H1 (cell line): Measurements from ENCODE around the gene RAPGEF5. TPM values are rescaled to one million over a fixed set of nuclear protein-coding genes. Genes with fewer than 3 reads are reported as not detected.

ENCODE experiments used
- CTCF ChIA-PET: fragments of 300-600 bp; sonication (Branson Sonifier 250); formaldehyde crosslinking; loops from one replicate; lab custom pipeline; 2021; ENCODE audit not compliant: partially characterized antibody; lab: Charles Lee
- POLR2A ChIA-PET: fragments of 300-600 bp; sonication (Branson Sonifier 250); formaldehyde crosslinking; loops from one replicate; lab custom pipeline; 2021; ENCODE audit warnings: inconsistent platforms; ENCODE audit not compliant: partially characterized antibody; lab: Charles Lee
- DNase-seq, 2 experiments: peaks; one replicate each; pipeline versions ENCODE4 v3.0.0 to v3.0.0-alpha.2; 2010 to 2022; ENCODE audit warnings: low spot score in 2 of 2, low read depth in 1 of 2, mixed read lengths in 1 of 2
- FAIRE-seq: peaks from 2 replicates; lab custom pipeline; 2011; peaks lifted over from hg19 to GRCh38; lab: Jason Lieb, UNC
- H2AFZ ChIP-seq: 2 replicates; pipeline ENCODE4 v1.8.1; 2012; ENCODE audit warnings: low read length, inconsistent platforms
- H2AK5ac ChIP-seq: 2 replicates; pipeline ENCODE4 v1.6.1; 2013; ENCODE audit warnings: low read depth, low read length
- H2BK120ac ChIP-seq: replicated peaks from 2 replicates; pipeline ENCODE3; 2013; ENCODE audit warnings: low read depth, low read length, inconsistent platforms
- H2BK12ac ChIP-seq: 2 replicates; pipeline ENCODE4 v1.6.1; 2013; ENCODE audit warnings: low read depth, low read length
- H2BK15ac ChIP-seq: 2 replicates; pipeline ENCODE4 v1.6.1; 2013; ENCODE audit warnings: low read length
- H2BK20ac ChIP-seq: 2 replicates; pipeline ENCODE4 v1.6.1; 2013; ENCODE audit warnings: low read length
- H2BK5ac ChIP-seq: 2 replicates; pipeline ENCODE4 v1.6.1; 2013; ENCODE audit warnings: low read depth, low read length
- H3K14ac ChIP-seq: 2 replicates; pipeline ENCODE4 v1.6.1; 2013; ENCODE audit warnings: inconsistent platforms; ENCODE audit not compliant: insufficient read length
- H3K18ac ChIP-seq: 2 replicates; pipeline ENCODE4 v1.6.1; 2013; ENCODE audit warnings: low read length; ENCODE audit errors: extremely low read depth
- H3K23ac ChIP-seq: 2 replicates; pipeline ENCODE4 v1.6.1; 2013; ENCODE audit warnings: inconsistent platforms; ENCODE audit not compliant: insufficient read length
- H3K23me2 ChIP-seq: 2 replicates; pipeline ENCODE4 v1.6.1; 2013; ENCODE audit warnings: low read depth, low read length
- H3K27ac ChIP-seq: 2 replicates; pipeline ENCODE4 v1.6.1; 2011; ENCODE audit warnings: low read depth, low read length, inconsistent platforms
- H3K27me3 ChIP-seq, 4 experiments: replicated peaks in 1 of 4; 1 replicate in 1 of 4; 2 replicates in 3 of 4; pipeline versions ENCODE4 v1.6.1 to v1.8.1; 2011 to 2013; ENCODE audit warnings: low read length in 3 of 4, mild to moderate bottlenecking in 3 of 4, inconsistent platforms in 2 of 4, mixed read lengths in 2 of 4, moderate library complexity in 1 of 4; ENCODE audit not compliant: control insufficient read depth in 3 of 4, insufficient read depth in 3 of 4; ENCODE audit errors: extremely low read depth in 1 of 4
- H3K36me3 ChIP-seq, 4 experiments: 2 replicates each; pipeline versions ENCODE4 v1.6.1 to v1.8.1; 2011 to 2013; ENCODE audit warnings: mild to moderate bottlenecking in 4 of 4, low read length in 3 of 4, moderate library complexity in 2 of 4, control low read depth in 1 of 4, inconsistent platforms in 1 of 4; ENCODE audit not compliant: insufficient read depth in 4 of 4, control insufficient read depth in 2 of 4
- H3K4ac ChIP-seq: replicated peaks from 2 replicates; pipeline ENCODE3; 2013; ENCODE audit warnings: low read length, low read depth, mixed read lengths, inconsistent platforms; ENCODE audit not compliant: insufficient read length
- H3K4me1 ChIP-seq, 4 experiments: replicated peaks in 1 of 4; 1 replicate in 1 of 4; 2 replicates in 3 of 4; pipeline versions ENCODE4 v1.6.1 to v1.8.1; 2011 to 2013; ENCODE audit warnings: low read length in 3 of 4, inconsistent platforms in 2 of 4, mixed read lengths in 1 of 4; ENCODE audit not compliant: insufficient read depth in 4 of 4, control insufficient read depth in 3 of 4
- H3K4me2 ChIP-seq, 2 experiments: 2 replicates each; pipeline versions ENCODE4 v1.6.1 to v1.8.1; 2011 to 2013; ENCODE audit warnings: low read depth in 2 of 2, low read length in 2 of 2, control low read depth in 1 of 2, inconsistent platforms in 1 of 2, mild to moderate bottlenecking in 1 of 2; ENCODE audit not compliant: insufficient read depth in 1 of 2
- H3K4me3 ChIP-seq, 4 experiments: fragments of 200-600, 300-600 bp in 1 of 4; sonication (generic), shearing (Covaris generic), sonication (Bioruptor Twin) in 1 of 4; 2 replicates each; pipeline versions ENCODE4 v1.5.1 to v1.8.1; 2011 to 2016; ENCODE audit warnings: low read length in 4 of 4, low read depth in 3 of 4, control low read depth in 2 of 4, inconsistent platforms in 2 of 4, mild to moderate bottlenecking in 2 of 4, mixed read lengths in 1 of 4, moderate library complexity in 1 of 4; ENCODE audit not compliant: insufficient read depth in 2 of 4; ENCODE audit errors: extremely low read depth in 1 of 4
- H3K56ac ChIP-seq: replicated peaks from 2 replicates; pipeline ENCODE3; 2013; ENCODE audit warnings: low read depth, mild to moderate bottlenecking, mixed read lengths, low read length, inconsistent platforms; ENCODE audit not compliant: insufficient read length
- H3K79me1 ChIP-seq: 2 replicates; pipeline ENCODE4 v1.6.1; 2013; ENCODE audit warnings: low read depth, low read length, control low read depth
- H3K79me2 ChIP-seq, 2 experiments: 2 replicates each; pipeline versions ENCODE4 v1.6.1 to v1.8.1; 2012 to 2013; ENCODE audit warnings: low read length in 2 of 2, mild to moderate bottlenecking in 2 of 2, inconsistent platforms in 1 of 2; ENCODE audit not compliant: insufficient read depth in 2 of 2, control insufficient read depth in 1 of 2
- H3K9ac ChIP-seq, 4 experiments: replicated peaks in 1 of 4; 1 replicate in 1 of 4; 2 replicates in 3 of 4; pipeline versions ENCODE4 v1.6.1 to v1.8.1; 2011 to 2013; ENCODE audit warnings: low read depth in 3 of 4, low read length in 3 of 4, control low read depth in 2 of 4, mild to moderate bottlenecking in 2 of 4, moderate library complexity in 2 of 4, inconsistent platforms in 1 of 4; ENCODE audit errors: extremely low read depth in 1 of 4
- H3K9me3 ChIP-seq, 2 experiments: 2 replicates each; pipeline versions ENCODE4 v1.6.1 to v1.8.1; 2012 to 2013; ENCODE audit warnings: mild to moderate bottlenecking in 2 of 2, moderate library complexity in 2 of 2, control low read depth in 1 of 2, inconsistent platforms in 1 of 2, low read depth in 1 of 2, low read length in 1 of 2, mixed read lengths in 1 of 2; ENCODE audit not compliant: insufficient read depth in 2 of 2
- H4K20me1 ChIP-seq, 2 experiments: replicated peaks in 1 of 2; 2 replicates each; pipeline versions ENCODE3 to v1.8.1; 2011 to 2013; ENCODE audit warnings: inconsistent platforms in 2 of 2, low read length in 2 of 2, mild to moderate bottlenecking in 1 of 2; ENCODE audit not compliant: insufficient read depth in 2 of 2, control insufficient read depth in 1 of 2
- H4K5ac ChIP-seq: 2 replicates; pipeline ENCODE4 v1.6.1; 2013; ENCODE audit warnings: low read length, low read depth, mixed read lengths, inconsistent platforms; ENCODE audit not compliant: insufficient read length
- H4K8ac ChIP-seq: 2 replicates; pipeline ENCODE4 v1.8.0; 2013; ENCODE audit warnings: mild to moderate bottlenecking, moderate library complexity, low read length, inconsistent platforms; ENCODE audit not compliant: insufficient read depth; ENCODE audit errors: extremely low read depth
- H4K91ac ChIP-seq: replicated peaks from 2 replicates; pipeline ENCODE3; 2013; ENCODE audit warnings: low read length, mixed read lengths, inconsistent platforms; ENCODE audit not compliant: insufficient read length
- CBX5 ChIP-seq: fragments of 300-800, 300-1000 bp; sonication (generic); IDR thresholded peaks from 2 replicates; pipeline ENCODE4 v1.7.1; 2016; ENCODE audit warnings: antibody characterized with exemption, low read length, low read depth
- CEBPB ChIP-seq: IDR thresholded peaks from 2 replicates; pipeline ENCODE4 v1.6.1; 2012; ENCODE audit warnings: low read depth, low read length
- CTBP2 ChIP-seq: IDR thresholded peaks from 2 replicates; pipeline ENCODE4 v1.7.0; 2011; ENCODE audit warnings: borderline replicate concordance, mild to moderate bottlenecking, moderate library complexity, mixed read lengths, low read length; ENCODE audit not compliant: insufficient read depth, insufficient read length
- FOSL1 ChIP-seq: IDR thresholded peaks from 2 replicates; pipeline ENCODE4 v1.6.1; 2011; ENCODE audit warnings: mild to moderate bottlenecking, low read depth, low read length, moderate library complexity; ENCODE audit not compliant: insufficient read depth
- POLR2AphosphoS5 ChIP-seq: IDR thresholded peaks from 2 replicates; pipeline ENCODE4 v1.6.1; 2011; ENCODE audit warnings: low read depth, low read length
- POU5F1 ChIP-seq: IDR thresholded peaks from 2 replicates; pipeline ENCODE4 v1.6.1; 2011; ENCODE audit warnings: low read depth, mild to moderate bottlenecking, low read length, moderate library complexity
- RAD21 ChIP-seq, 2 experiments: IDR thresholded peaks in 1 of 2; conservative IDR thresholded peaks in 1 of 2; 2 replicates each; pipeline ENCODE4 v1.6.1; 2011; ENCODE audit warnings: low read depth in 2 of 2, low read length in 2 of 2, improper control_type of control experiment in 1 of 2, inconsistent platforms in 1 of 2, mild to moderate bottlenecking in 1 of 2, moderate library complexity in 1 of 2
- SIN3A ChIP-seq, 2 experiments: IDR thresholded peaks in 1 of 2; conservative IDR thresholded peaks in 1 of 2; 2 replicates each; pipeline ENCODE4 v1.6.1; 2011 to 2012; ENCODE audit warnings: low read length in 2 of 2, improper control_type of control experiment in 1 of 2, low read depth in 1 of 2, mild to moderate bottlenecking in 1 of 2
- SIX5 ChIP-seq: IDR thresholded peaks from 2 replicates; pipeline ENCODE4 v1.6.1; 2011; ENCODE audit warnings: mild to moderate bottlenecking, low read depth, low read length
- WGBS, 2 experiments: shearing (Covaris generic) in 1 of 2; methylation state at CpG; one replicate each; pipeline versions ENCODE4 v1.1.6 to v1.1.7; 2013 to 2015; ENCODE audit warnings: low lambda C conversion rate in 2 of 2, mixed read lengths in 2 of 2, inconsistent platforms in 1 of 2, low coverage in 1 of 2, missing lambda C conversion rate in 1 of 2; ENCODE audit not compliant: insufficient replicate concordance in 2 of 2, insufficient coverage in 1 of 2, insufficient read length in 1 of 2; ENCODE audit errors: extremely low coverage in 1 of 2, missing lambda C conversion rate in 1 of 2; 5-methylcytosine and 5-hydroxymethylcytosine counted together
- polyA plus RNA-seq, 7 experiments: library from polyadenylated mRNA; depleted of rRNA in 3 of 7; stranded (reverse) in 5 of 7; unstranded in 2 of 7; fragments of >200 nt in 5 of 7; fragments of 200-250 nt in 2 of 7; gene quantifications; 1 replicate in 5 of 7; 2 replicates in 1 of 7; 4 replicates in 1 of 7; pipeline versions ENCODE4 v1.2.1 to v1.2.3, GENCODE V29; 2011 to 2013; ENCODE audit warnings: missing spikeins in 2 of 7, mixed read lengths in 2 of 7
- total RNA-seq: library from RNA; stranded (reverse); fragmentation: NEBNext Ultra II Directional; extraction: Animal tissue kit (Norgen Biotek cat#: 25700); gene quantifications from 2 replicates; pipeline ENCODE4 v1.2.1, GENCODE V29; 2021

The RAPGEF5 gene
- total and polyA plus RNA-seq, 2 of the 8 experiments (the other 6 are each of a cell fraction or from before 2014, with no cell fraction given) = 4.4 to 22.9 TPM

DNA sequence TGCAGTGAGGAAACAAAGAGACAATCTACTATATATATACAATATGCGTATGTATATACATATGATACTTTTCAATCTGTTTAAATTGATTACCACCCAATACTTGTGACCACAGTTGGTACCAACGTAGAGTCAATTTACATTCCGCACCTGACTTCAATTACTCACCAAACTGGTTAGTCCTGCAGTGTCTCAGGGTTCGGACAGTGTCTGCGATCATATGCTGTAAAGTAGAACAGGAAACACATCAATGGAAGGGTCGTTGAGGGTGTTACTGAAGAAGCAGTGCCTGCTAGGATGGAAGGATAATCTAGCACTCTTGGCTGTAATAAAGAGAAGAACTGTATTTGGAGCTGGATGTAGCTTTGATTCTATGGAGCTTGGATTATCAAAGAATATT, 231.5 kb downstream of the RAPGEF5 start:
- H2BK20ac ChIP-seq = no peak overlapping the region
- H3K23me2 ChIP-seq = no peaks in the 10 kb centered on the region
- no peak overlapping the region for H3K4me2 ChIP-seq
- no peak overlapping the region for H3K56ac ChIP-seq
- TF ChIP-seq CTBP2 (no peak), SIN3A (conservative IDR thresholded peaks at IDR 0.05 in 1 of 2, IDR thresholded peaks at IDR 0.05 in 1 of 2; ENCODE audit: low read depth in 1 of 2, low read length in 2 of 2) (no peak), POU5F1 (no peak), POLR2AphosphoS5 (no peak), SIX5 (no peak), CBX5 (no peak), CEBPB (no peak), RAD21 (IDR thresholded peaks at IDR 0.05 in 1 of 2, conservative IDR thresholded peaks at IDR 0.05 in 1 of 2; ENCODE audit: low read depth in 2 of 2, low read length in 2 of 2) (no peak), FOSL1 (no peak)
- H3K18ac ChIP-seq = no peak overlapping the region
- H3K79me1 ChIP-seq = no peaks in the 10 kb centered on the region
- H3K9ac ChIP-seq = no peak overlapping the region
- H3K4me3 ChIP-seq = no peak overlapping the region
- H2AK5ac ChIP-seq = no peak overlapping the region
- no peak overlapping the region for H4K8ac ChIP-seq
- FAIRE-seq = no peak
- H3K14ac ChIP-seq = no peak overlapping the region
- no peak for DNase-seq
- H3K27me3 ChIP-seq = no peaks in the 10 kb centered on the region
- ChIA-PET CTCF (interaction anchor here (1.8 kb wide), 1 partner anchor 15 kb away, joined by 12 read pairs; no protein-coding TSS in a partner anchor), POLR2A (no interaction called here)
- H2BK120ac ChIP-seq = no peak overlapping the region
- H3K4me1 ChIP-seq = peaks cover 0 to 2% (median 0%) of the 10 kb centered on the region in 4 experiments; a peak in 2 of 7 replicates
- H4K5ac ChIP-seq = no peak overlapping the region
- H3K27ac ChIP-seq = no peak overlapping the region
- peaks cover 0 to 6% (median 5%) of the 10 kb centered on the region in 4 experiments; a peak in 3 of 8 replicates for H3K36me3 ChIP-seq
- H4K91ac ChIP-seq = no peak overlapping the region
- no peak overlapping the region for H2BK15ac ChIP-seq
- H3K79me2 ChIP-seq = no peaks in the 10 kb centered on the region
- no peak overlapping the region for H2BK5ac ChIP-seq
- H3K9me3 ChIP-seq = no peaks in the 10 kb centered on the region
- H3K4ac ChIP-seq = no peak overlapping the region
- no peak overlapping the region for H3K23ac ChIP-seq
- H2AFZ ChIP-seq = no peak overlapping the region
- H2BK12ac ChIP-seq = no peak overlapping the region
- peaks cover 0 to 2% of the 10 kb centered on the region in 2 experiments for H4K20me1 ChIP-seq
- 91% methylated on average over 6 of the region's 6 CpGs; no CpG with 5 or more reads in 1 of the 2 experiments for WGBS, 2 experiments
